GM12865 (cell line): Measurements from ENCODE around the gene ENO3.
A peak's percentile ranks its signal among the peaks of the same experiment; 100 is the strongest.

ENCODE experiments used
- DNase-seq: peaks from one replicate; pipeline ENCODE4 v3.0.0; 2010; ENCODE audit warnings: low read depth
- H3K4me3 ChIP-seq: 2 replicates; pipeline ENCODE4 v1.5.1; 2011; ENCODE audit warnings: mild to moderate bottlenecking, low read depth, low read length, control low read depth
- TF ChIP-seq, protein P1 (sequence below): IDR thresholded peaks from 2 replicates; pipeline ENCODE4 v1.5.1; 2011; ENCODE audit warnings: low read length, control low read depth, low read depth, inconsistent platforms; ENCODE audit not compliant: insufficient read depth; ENCODE audit errors: missing control alignments

Gene ENO3

DNA sequence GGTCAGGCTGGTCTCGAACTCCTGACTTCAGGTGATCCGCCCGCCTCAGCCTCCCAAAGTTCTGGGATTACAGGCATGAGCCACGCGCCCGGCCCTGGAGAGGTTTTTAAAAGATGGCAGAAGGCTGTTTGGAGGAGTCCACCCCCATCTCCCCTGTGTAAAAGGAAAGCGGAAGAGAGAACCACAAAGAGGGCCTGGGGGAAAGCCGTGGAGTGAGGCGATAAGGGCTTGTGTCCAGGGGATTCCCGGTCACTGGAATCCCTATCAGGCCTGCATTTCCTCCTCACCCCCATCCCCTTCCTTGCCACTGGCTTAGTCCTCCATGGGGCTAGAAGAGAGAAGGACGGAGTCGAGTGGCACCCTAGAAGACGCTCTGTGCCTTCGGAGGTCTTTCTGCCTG is 19.0 kb upstream of the ENO3 start, which contains the start of gene GP1BA:
GP1BA (plus strand) TSS at position 315 of the 400 bp plus-strand sequence. CDS start 328 bp downstream, outside the sequence.
- peak within 1 kb of the TSS; percentile 20; the same call in 1 of the 2 replicates for H3K4me3 ChIP-seq
- DNase-seq, result peak; percentile 57
- TF ChIP-seq, protein P1, sequence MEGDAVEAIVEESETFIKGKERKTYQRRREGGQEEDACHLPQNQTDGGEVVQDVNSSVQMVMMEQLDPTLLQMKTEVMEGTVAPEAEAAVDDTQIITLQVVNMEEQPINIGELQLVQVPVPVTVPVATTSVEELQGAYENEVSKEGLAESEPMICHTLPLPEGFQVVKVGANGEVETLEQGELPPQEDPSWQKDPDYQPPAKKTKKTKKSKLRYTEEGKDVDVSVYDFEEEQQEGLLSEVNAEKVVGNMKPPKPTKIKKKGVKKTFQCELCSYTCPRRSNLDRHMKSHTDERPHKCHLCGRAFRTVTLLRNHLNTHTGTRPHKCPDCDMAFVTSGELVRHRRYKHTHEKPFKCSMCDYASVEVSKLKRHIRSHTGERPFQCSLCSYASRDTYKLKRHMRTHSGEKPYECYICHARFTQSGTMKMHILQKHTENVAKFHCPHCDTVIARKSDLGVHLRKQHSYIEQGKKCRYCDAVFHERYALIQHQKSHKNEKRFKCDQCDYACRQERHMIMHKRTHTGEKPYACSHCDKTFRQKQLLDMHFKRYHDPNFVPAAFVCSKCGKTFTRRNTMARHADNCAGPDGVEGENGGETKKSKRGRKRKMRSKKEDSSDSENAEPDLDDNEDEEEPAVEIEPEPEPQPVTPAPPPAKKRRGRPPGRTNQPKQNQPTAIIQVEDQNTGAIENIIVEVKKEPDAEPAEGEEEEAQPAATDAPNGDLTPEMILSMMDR, result no peak

DNA sequence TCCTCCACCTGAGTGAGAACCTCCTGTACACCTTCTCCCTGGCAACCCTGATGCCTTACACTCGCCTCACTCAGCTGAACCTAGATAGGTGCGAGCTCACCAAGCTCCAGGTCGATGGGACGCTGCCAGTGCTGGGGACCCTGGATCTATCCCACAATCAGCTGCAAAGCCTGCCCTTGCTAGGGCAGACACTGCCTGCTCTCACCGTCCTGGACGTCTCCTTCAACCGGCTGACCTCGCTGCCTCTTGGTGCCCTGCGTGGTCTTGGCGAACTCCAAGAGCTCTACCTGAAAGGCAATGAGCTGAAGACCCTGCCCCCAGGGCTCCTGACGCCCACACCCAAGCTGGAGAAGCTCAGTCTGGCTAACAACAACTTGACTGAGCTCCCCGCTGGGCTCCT is 18.2 kb upstream of the ENO3 start:
- no peak overlapping the region for H3K4me3 ChIP-seq
- no peak for DNase-seq
- TF ChIP-seq, protein P1, result no peak

DNA sequence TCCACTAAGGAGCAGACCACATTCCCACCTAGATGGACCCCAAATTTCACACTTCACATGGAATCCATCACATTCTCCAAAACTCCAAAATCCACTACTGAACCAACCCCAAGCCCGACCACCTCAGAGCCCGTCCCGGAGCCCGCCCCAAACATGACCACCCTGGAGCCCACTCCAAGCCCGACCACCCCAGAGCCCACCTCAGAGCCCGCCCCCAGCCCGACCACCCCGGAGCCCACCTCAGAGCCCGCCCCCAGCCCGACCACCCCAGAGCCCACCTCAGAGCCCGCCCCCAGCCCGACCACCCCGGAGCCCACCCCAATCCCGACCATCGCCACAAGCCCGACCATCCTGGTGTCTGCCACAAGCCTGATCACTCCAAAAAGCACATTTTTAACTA is 17.3 kb upstream of the ENO3 start:
- no peak overlapping the region for H3K4me3 ChIP-seq
- DNase-seq, result no peak
- TF ChIP-seq, protein P1, result no peak

- TF ChIP-seq, protein P1, result peak; percentile 16
- peak; percentile 83 for DNase-seq
- no peak overlapping the region for H3K4me3 ChIP-seq
These were observed 16.5 kb upstream of the ENO3 start for GRCh38 chr17:4934173-4934979.

GRCh38 chr17:4935650-4936049 is 15.3 kb upstream of the ENO3 start:
- no peak for DNase-seq
- TF ChIP-seq, protein P1, result no peak
- H3K4me3 ChIP-seq, result no peak overlapping the region

DNA sequence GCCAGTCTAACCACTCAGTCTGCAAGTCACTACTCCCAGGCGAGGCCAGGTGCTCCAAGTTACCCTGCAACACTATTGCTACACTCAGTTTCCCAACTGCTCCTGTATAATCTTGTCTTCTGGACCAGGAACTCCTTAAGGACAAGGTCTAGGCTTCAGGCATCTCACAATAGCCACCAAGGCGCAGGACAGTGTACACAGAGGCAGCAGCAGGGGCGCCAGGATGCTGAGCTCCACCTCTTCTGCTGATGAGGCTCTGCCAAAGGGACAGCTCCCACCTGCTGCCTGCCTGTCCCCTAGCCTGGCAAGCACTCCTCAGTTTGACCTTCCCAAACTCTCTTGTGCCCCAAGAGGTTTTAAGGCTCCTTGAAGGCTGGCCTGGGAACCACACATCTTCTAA is 14.5 kb upstream of the ENO3 start:
- no peak overlapping the region for H3K4me3 ChIP-seq
- DNase-seq, result no peak
- TF ChIP-seq, protein P1, result no peak

DNA sequence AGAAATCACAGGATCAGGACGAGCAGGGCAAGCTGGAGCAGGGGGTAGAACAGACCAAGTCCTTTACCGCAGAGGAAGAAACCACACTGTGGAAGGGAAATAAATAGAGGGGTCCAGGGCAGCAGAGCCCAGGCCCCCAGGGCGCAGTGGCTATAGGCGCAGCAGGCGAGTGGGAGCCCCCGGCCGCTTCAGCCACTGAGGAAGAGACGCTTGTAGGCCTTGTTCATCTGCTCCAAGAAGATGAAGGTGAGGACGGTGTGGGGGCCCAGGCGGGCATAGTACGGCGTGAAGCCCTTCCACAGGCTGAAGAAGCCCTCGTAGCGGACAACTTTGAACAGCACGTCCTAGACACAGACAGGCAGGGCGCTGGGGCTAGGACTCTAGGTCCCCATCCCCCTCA is 13.4 kb upstream of the ENO3 start:
- TF ChIP-seq, protein P1, result no peak
- DNase-seq, result no peak
- no peak overlapping the region for H3K4me3 ChIP-seq
